GM18499 (cell line): ENCODE measurements around the gene VENTX.

Source experiments
- ATAC-seq: cut with Tn5 transposase; IDR thresholded peaks from one replicate; pipeline ENCODE4 v1.9.1; 2021; ENCODE audit warnings: moderate number of reproducible peaks; ENCODE audit not compliant: insufficient read depth, unreplicated experiment

The VENTX gene

GRCh38 chr10:133270773-133271297, 33.2 kb downstream of the VENTX start:
- ATAC-seq, result no peak

- ATAC-seq, result no peak
Observed at GRCh38 chr10:133271521-133272300, 34.1 kb downstream of the VENTX start.

GRCh38 chr10:133272301-133272963, 34.8 kb downstream of the VENTX start:
- ATAC-seq, result no peak

- ATAC-seq, result no peak
Observed at GRCh38 chr10:133272964-133273420, 35.3 kb downstream of the VENTX start.

GRCh38 chr10:133273534-133274143, 36.0 kb downstream of the VENTX start:
- no peak for ATAC-seq

GRCh38 chr10:133274751-133275683, 37.4 kb downstream of the VENTX start:
- peak; percentile 39 for ATAC-seq

GRCh38 chr10:133275684-133276092, 38.0 kb downstream of the VENTX start:
- ATAC-seq, result no peak

- ATAC-seq, result no peak
Observed at GRCh38 chr10:133276100-133276434, 38.4 kb downstream of the VENTX start.

GRCh38 chr10:133276435-133277201, 39.0 kb downstream of the VENTX start, which contains the start of gene ADAM8:
TSS of gene ADAM8 (minus strand) at chr10:133276868. CDS start at chr10:133276817, 51 bp downstream.
- ATAC-seq, result no peak

- ATAC-seq, result no peak
Observed at GRCh38 chr10:133277277-133277992, 39.8 kb downstream of the VENTX start.

- ATAC-seq, result no peak
Observed at GRCh38 chr10:133277993-133278576, 40.4 kb downstream of the VENTX start.

- peak; percentile 28 for ATAC-seq
Observed at GRCh38 chr10:133278577-133279265, 41.1 kb downstream of the VENTX start.

GRCh38 chr10:133279326-133280226, 41.9 kb downstream of the VENTX start:
- ATAC-seq, result no peak

- no peak for ATAC-seq
Observed at GRCh38 chr10:133280391-133281059, 42.9 kb downstream of the VENTX start.

- no peak for ATAC-seq
Observed at GRCh38 chr10:133281084-133281483, 43.4 kb downstream of the VENTX start.
